ENCODE data around the gene TAF4. TPM values are rescaled to one million over a fixed set of nuclear protein-coding genes. Genes with fewer than 3 reads are reported as not detected.
A peak's percentile ranks its signal among the peaks of the same experiment; 100 is the strongest.

The TAF4 gene
- total RNA-seq, 1 experiment from 2014 or later, result 94.9 TPM

- no peaks in the 10 kb centered on the region for H3K27me3 ChIP-seq (replicated peaks; ENCODE audit: control insufficient read depth, insufficient read depth, low read length)
- Mint-ChIP-seq H3K9me3 (ENCODE audit: unreplicated experiment) (no peaks in the 10 kb centered on the region), H3K36me3 (ENCODE audit: insufficient read depth, unreplicated experiment) (peaks cover 86% of the 10 kb centered on the region), H3K27me3 (ENCODE audit: insufficient read depth, unreplicated experiment) (no peaks in the 10 kb centered on the region), H3K27ac (ENCODE audit: unreplicated experiment) (peak overlapping the region; percentile 5), H3K4me1 (ENCODE audit: low read depth, unreplicated experiment) (no peaks in the 10 kb centered on the region), H3K4me3 (ENCODE audit: unreplicated experiment) (no peak overlapping the region)
- intact Hi-C loops (cut with micrococcal nuclease; ENCODE audit: unreplicated experiment), result loop anchor here (1.0 to 5.0 kb wide), 3 partner anchors 51 to 125 kb away; partner anchors contain the start of gene LSM14B
- no peak overlapping the region for H3K4me3 ChIP-seq (ENCODE audit: low read depth, low read length)
- TF ChIP-seq, protein P1, sequence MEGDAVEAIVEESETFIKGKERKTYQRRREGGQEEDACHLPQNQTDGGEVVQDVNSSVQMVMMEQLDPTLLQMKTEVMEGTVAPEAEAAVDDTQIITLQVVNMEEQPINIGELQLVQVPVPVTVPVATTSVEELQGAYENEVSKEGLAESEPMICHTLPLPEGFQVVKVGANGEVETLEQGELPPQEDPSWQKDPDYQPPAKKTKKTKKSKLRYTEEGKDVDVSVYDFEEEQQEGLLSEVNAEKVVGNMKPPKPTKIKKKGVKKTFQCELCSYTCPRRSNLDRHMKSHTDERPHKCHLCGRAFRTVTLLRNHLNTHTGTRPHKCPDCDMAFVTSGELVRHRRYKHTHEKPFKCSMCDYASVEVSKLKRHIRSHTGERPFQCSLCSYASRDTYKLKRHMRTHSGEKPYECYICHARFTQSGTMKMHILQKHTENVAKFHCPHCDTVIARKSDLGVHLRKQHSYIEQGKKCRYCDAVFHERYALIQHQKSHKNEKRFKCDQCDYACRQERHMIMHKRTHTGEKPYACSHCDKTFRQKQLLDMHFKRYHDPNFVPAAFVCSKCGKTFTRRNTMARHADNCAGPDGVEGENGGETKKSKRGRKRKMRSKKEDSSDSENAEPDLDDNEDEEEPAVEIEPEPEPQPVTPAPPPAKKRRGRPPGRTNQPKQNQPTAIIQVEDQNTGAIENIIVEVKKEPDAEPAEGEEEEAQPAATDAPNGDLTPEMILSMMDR (IDR thresholded peaks at IDR 0.05; ENCODE audit: insufficient read depth in 1 of 2, low read depth in 1 of 2, low read length in 1 of 2, severe bottlenecking in 1 of 2, unreplicated experiment in 1 of 2), result no peak
- ChIA-PET POLR2A (interaction anchor here (1.0 to 1.4 kb wide), 2 partner anchors 55 to 110 kb away, joined by 8 to 11 read pairs; partner anchors contain the start of genes LSM14B and TAF4), CTCF (interaction anchor here (0.9 to 1.9 kb wide), 21 partner anchors 9 to 371 kb away, joined by 3 to 26 read pairs (median 4); partner anchors contain the start of genes LSM14B, PSMA7 and SS18L1)
- H3K4me1 ChIP-seq, result no peaks in the 10 kb centered on the region
- no TSS peak for BruUV-seq (replicated peaks)
- no peaks in the 10 kb centered on the region for H3K9me3 ChIP-seq
- peaks cover 7% of the 10 kb centered on the region for H3K36me3 ChIP-seq (ENCODE audit: control insufficient read depth, insufficient read depth, low read length)
- no peak for DNase-seq
Measured at GRCh38 chr20:62011403-62011790, 54.3 kb downstream of the TAF4 start.

DNA sequence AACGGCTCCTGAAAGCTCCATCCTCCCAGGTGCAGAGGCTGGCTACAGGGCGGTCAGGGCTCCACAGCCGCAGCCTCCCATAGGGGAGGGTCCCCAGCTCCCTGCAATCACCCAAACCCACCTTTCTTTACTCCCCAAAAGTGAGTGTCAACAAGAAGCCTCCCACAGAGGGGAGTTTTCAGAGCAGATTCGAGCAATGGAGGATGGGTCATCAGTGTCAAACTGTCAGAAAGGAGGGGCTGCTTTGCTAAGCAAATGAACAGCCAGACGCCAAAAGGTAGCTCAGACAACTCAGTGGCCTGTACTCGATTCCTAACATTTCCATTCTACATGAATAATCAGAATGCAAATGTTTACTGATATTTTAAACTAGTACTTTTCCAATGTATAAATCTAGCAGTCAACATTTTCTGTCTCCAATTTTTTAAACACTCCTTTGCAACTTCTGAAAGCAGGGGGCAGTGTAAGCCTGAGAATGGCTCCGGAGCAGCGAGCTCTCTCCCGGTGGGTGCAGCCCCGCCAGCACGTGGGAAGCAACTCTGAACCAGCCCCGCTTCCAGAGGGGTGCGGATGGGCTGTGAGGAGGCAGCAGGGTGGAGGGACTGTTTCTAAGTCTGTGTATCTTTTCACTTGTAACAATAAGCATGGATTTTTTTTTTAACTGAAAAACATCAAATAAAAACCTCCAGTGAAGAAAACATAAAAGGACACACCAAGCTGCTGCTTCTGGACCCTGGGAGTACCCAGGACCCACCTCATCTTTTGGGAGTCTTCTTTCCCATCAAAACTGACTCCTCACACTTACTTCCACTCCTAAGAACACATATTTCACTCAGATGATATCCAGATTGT, 54.9 kb downstream of the TAF4 start:
- peaks cover 7% of the 10 kb centered on the region for H3K36me3 ChIP-seq (ENCODE audit: control insufficient read depth, insufficient read depth, low read length)
- Mint-ChIP-seq H3K36me3 (ENCODE audit: insufficient read depth, unreplicated experiment) (peaks cover 93% of the 10 kb centered on the region), H3K9me3 (ENCODE audit: unreplicated experiment) (no peaks in the 10 kb centered on the region), H3K27me3 (ENCODE audit: insufficient read depth, unreplicated experiment) (no peaks in the 10 kb centered on the region), H3K4me3 (ENCODE audit: unreplicated experiment) (no peak overlapping the region), H3K4me1 (ENCODE audit: low read depth, unreplicated experiment) (no peaks in the 10 kb centered on the region), H3K27ac (ENCODE audit: unreplicated experiment) (peak overlapping the region; percentile 5)
- H3K9me3 ChIP-seq, result no peaks in the 10 kb centered on the region
- H3K4me1 ChIP-seq, result no peaks in the 10 kb centered on the region
- TF ChIP-seq, protein P1 (IDR thresholded peaks at IDR 0.05; ENCODE audit: insufficient read depth in 1 of 2, low read depth in 1 of 2, low read length in 1 of 2, severe bottlenecking in 1 of 2, unreplicated experiment in 1 of 2), result peak; percentile 88 to 93
- peak in 1 of 2 experiments; percentile 82 for DNase-seq
- H3K27me3 ChIP-seq (replicated peaks; ENCODE audit: control insufficient read depth, insufficient read depth, low read length), result no peaks in the 10 kb centered on the region
- intact Hi-C loops (cut with micrococcal nuclease; ENCODE audit: unreplicated experiment), result loop anchor here (1.0 to 5.0 kb wide), 3 partner anchors 52 to 126 kb away; partner anchors contain the start of gene LSM14B
- POLR2A ChIA-PET, result interaction anchor here (0.6 to 1.4 kb wide), 3 partner anchors 56 to 132 kb away, joined by 3 to 11 read pairs (median 8); partner anchors contain the start of genes LSM14B, PSMA7, SS18L1 and TAF4
- CTCF ChIA-PET, result interaction anchor here (0.9 to 1.9 kb wide), 21 partner anchors 9 to 372 kb away, joined by 3 to 26 read pairs (median 4); partner anchors contain the start of genes LSM14B, PSMA7 and SS18L1
- H3K4me3 ChIP-seq (ENCODE audit: low read depth, low read length), result no peak overlapping the region
- BruUV-seq (replicated peaks), result no TSS peak

DNA sequence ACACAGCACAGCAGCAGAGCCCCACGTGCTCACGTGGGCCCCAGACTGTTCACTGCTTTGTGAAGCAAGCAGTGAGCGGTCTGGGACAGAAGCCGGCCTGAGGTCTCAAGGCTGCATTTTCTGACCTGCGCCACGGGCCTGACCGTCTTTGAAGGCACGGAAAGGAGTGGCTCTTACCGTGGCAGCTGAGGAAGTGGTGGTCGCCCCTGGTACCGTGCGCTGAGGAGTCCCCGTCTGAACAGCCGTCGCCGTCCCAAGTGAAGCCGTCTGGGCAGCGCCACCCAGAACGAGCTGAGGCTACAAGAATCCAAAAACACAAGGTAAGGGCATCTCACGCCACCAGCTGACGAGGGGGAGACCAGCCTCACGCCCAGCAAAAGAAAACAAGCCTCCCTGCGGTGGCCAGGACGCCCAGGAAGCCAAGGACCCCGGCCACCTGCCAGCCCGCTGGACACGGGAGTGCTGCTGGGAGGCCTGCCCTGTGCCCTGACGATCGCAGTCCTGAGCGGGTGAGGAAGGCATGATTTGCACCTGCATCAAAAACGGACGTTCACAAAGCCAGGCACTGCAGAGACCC, 55.7 kb downstream of the TAF4 start:
- H3K9me3 Mint-ChIP-seq (ENCODE audit: unreplicated experiment), result no peaks in the 10 kb centered on the region
- no peaks in the 10 kb centered on the region for H3K27me3 ChIP-seq (replicated peaks; ENCODE audit: control insufficient read depth, insufficient read depth, low read length)
- no TSS peak for BruUV-seq (replicated peaks)
- H3K36me3 ChIP-seq (ENCODE audit: control insufficient read depth, insufficient read depth, low read length), result peaks cover 7% of the 10 kb centered on the region
- no peak overlapping the region for H3K27ac Mint-ChIP-seq (ENCODE audit: unreplicated experiment)
- no peak overlapping the region for H3K4me3 ChIP-seq (ENCODE audit: low read depth, low read length)
- TF ChIP-seq, protein P1 (IDR thresholded peaks at IDR 0.05; ENCODE audit: insufficient read depth in 1 of 2, low read depth in 1 of 2, low read length in 1 of 2, severe bottlenecking in 1 of 2, unreplicated experiment in 1 of 2), result no peak
- intact Hi-C loops (cut with micrococcal nuclease; ENCODE audit: unreplicated experiment), result loop anchor here (5.0 kb wide), 2 partner anchors 52 to 112 kb away; partner anchors contain the start of gene LSM14B
- H3K9me3 ChIP-seq, result no peaks in the 10 kb centered on the region
- H3K4me1 Mint-ChIP-seq (ENCODE audit: low read depth, unreplicated experiment), result no peaks in the 10 kb centered on the region
- POLR2A ChIA-PET, result no interaction called here
- no peak for DNase-seq
- peaks cover 97% of the 10 kb centered on the region for H3K36me3 Mint-ChIP-seq (ENCODE audit: insufficient read depth, unreplicated experiment)
- no peaks in the 10 kb centered on the region for H3K4me1 ChIP-seq
- H3K4me3 Mint-ChIP-seq (ENCODE audit: unreplicated experiment), result no peak overlapping the region
- CTCF ChIA-PET, result interaction anchor here (1.9 kb wide), 2 partner anchors 112 to 126 kb away, joined by 22 to 26 read pairs; partner anchors contain the start of gene LSM14B
- H3K27me3 Mint-ChIP-seq (ENCODE audit: insufficient read depth, unreplicated experiment), result no peaks in the 10 kb centered on the region
